Natural killer cell treated with Interleukin-12 subunit alpha and Interleukin-12 subunit beta and Interleukin-15 and Interleukin-18, amount 100 ng/mL, for 72 hours (primary cell): ENCODE data around the gene LRIG1. TPM values are rescaled to one million over a fixed set of nuclear protein-coding genes. Genes with fewer than 3 reads are reported as not detected.

Experiments
- ATAC-seq, 2 donors: fragments of 150-1000 bp; cut with Tn5 transposase in 1 of 2; sonication (Bioruptor Pico), chemical (Tn5 transposase) in 1 of 2; 2 replicates each; pipeline ENCODE4 v1.10.0; 2021
- DNase-seq: peaks from one replicate; pipeline ENCODE4 v3.0.0; 2022; ENCODE audit warnings: low spot score
- H3K27ac Mint-ChIP-seq, 2 donors: 1 replicate in 1 of 2; 2 replicates in 1 of 2; pipeline ENCODE4 v1.8.0; 2022; ENCODE audit warnings: mixed read lengths in 2 of 2, mild to moderate bottlenecking in 1 of 2, moderate library complexity in 1 of 2
- H3K27me3 Mint-ChIP-seq, 2 donors: 1 replicate in 1 of 2; 2 replicates in 1 of 2; pipeline ENCODE4 v1.8.0; 2022; ENCODE audit warnings: mixed read lengths in 2 of 2
- H3K36me3 Mint-ChIP-seq: one replicate; pipeline ENCODE4 v1.8.0; 2022; ENCODE audit warnings: mixed read lengths
- H3K4me1 Mint-ChIP-seq, 2 donors: 1 replicate in 1 of 2; 2 replicates in 1 of 2; pipeline ENCODE4 v1.8.0; 2022; ENCODE audit warnings: low read depth in 2 of 2, mixed read lengths in 2 of 2, mild to moderate bottlenecking in 1 of 2
- H3K4me3 Mint-ChIP-seq: one replicate; pipeline ENCODE4 v1.8.0; 2022; ENCODE audit warnings: mixed read lengths
- H3K9me3 Mint-ChIP-seq: 2 replicates; pipeline ENCODE4 v1.8.0; 2022; ENCODE audit warnings: mixed read lengths
- total RNA-seq, 2 donors: library from RNA; stranded (reverse); gene quantifications; one replicate each; pipeline ENCODE4 v1.2.3, GENCODE V29; 2022

LRIG1 gene
- total RNA-seq, 2 donors from 2014 or later = 21.6 to 41.1 TPM

GRCh38 chr3:66520724-66521123, 19.9 kb upstream of the LRIG1 start:
- DNase-seq (no peak), ATAC-seq (no peak)
- H3K36me3 Mint-ChIP-seq = no peaks in the 10 kb centered on the region
- H3K4me3 Mint-ChIP-seq = no peak overlapping the region
- H3K4me1 Mint-ChIP-seq = peaks cover 5 to 6% of the 10 kb centered on the region in 2 donors
- H3K27me3 Mint-ChIP-seq = peaks cover 20 to 32% of the 10 kb centered on the region in 2 donors
- H3K9me3 Mint-ChIP-seq = no peaks in the 10 kb centered on the region
- H3K27ac Mint-ChIP-seq = no peak overlapping the region

- peaks cover 9 to 26% of the 10 kb centered on the region in 2 donors for H3K27me3 Mint-ChIP-seq
- no peaks in the 10 kb centered on the region for H3K36me3 Mint-ChIP-seq
- ATAC-seq (peak in 1 of 2 donors; percentile 45), DNase-seq (no peak)
- no peaks in the 10 kb centered on the region for H3K9me3 Mint-ChIP-seq
- H3K27ac Mint-ChIP-seq = no peak overlapping the region
- H3K4me1 Mint-ChIP-seq = no peaks in the 10 kb centered on the region
- H3K4me3 Mint-ChIP-seq = no peak overlapping the region
Measured at GRCh38 chr3:66518644-66519043, 17.8 kb upstream of the LRIG1 start.

GRCh38 chr3:66518126-66518525, 17.3 kb upstream of the LRIG1 start:
- H3K27me3 Mint-ChIP-seq = peaks cover 8 to 23% of the 10 kb centered on the region in 2 donors

GRCh38 chr3:66517241-66517640, 16.4 kb upstream of the LRIG1 start:
- H3K27ac Mint-ChIP-seq = no peak overlapping the region
- H3K4me1 Mint-ChIP-seq = no peaks in the 10 kb centered on the region
- H3K4me3 Mint-ChIP-seq = no peak overlapping the region
- no peak for ATAC-seq
- DNase-seq = no peak
- H3K36me3 Mint-ChIP-seq = no peaks in the 10 kb centered on the region
- H3K27me3 Mint-ChIP-seq = peaks cover 10 to 25% of the 10 kb centered on the region in 2 donors
- no peaks in the 10 kb centered on the region for H3K9me3 Mint-ChIP-seq

More at GRCh38 chr3:66518126-66518525, 17.3 kb upstream of the LRIG1 start:
- Mint-ChIP-seq H3K27ac (no peak overlapping the region), H3K4me1 (no peaks in the 10 kb centered on the region), H3K4me3 (no peak overlapping the region), H3K9me3 (no peaks in the 10 kb centered on the region), H3K36me3 (no peaks in the 10 kb centered on the region)
- DNase-seq (no peak), ATAC-seq (no peak)

GRCh38 chr3:66508461-66508860, 7.6 kb upstream of the LRIG1 start:
- H3K36me3 Mint-ChIP-seq = no peaks in the 10 kb centered on the region
- peaks cover 0 to under 1% of the 10 kb centered on the region in 2 donors for H3K4me1 Mint-ChIP-seq
- ATAC-seq (no peak), DNase-seq (no peak)
- peaks cover 27 to 35% of the 10 kb centered on the region in 2 donors for H3K27me3 Mint-ChIP-seq
- no peaks in the 10 kb centered on the region for H3K9me3 Mint-ChIP-seq
- no peak overlapping the region for H3K4me3 Mint-ChIP-seq
- no peak overlapping the region for H3K27ac Mint-ChIP-seq

- H3K27ac Mint-ChIP-seq = no peak overlapping the region
- no peak for ATAC-seq
- no peak overlapping the region for H3K4me3 Mint-ChIP-seq
- no peak for DNase-seq
- no peaks in the 10 kb centered on the region for H3K9me3 Mint-ChIP-seq
- H3K36me3 Mint-ChIP-seq = no peaks in the 10 kb centered on the region
- H3K27me3 Mint-ChIP-seq = peaks cover 24 to 35% of the 10 kb centered on the region in 2 donors
- H3K4me1 Mint-ChIP-seq = peaks cover 3 to 5% of the 10 kb centered on the region in 2 donors
Measured at GRCh38 chr3:66507423-66508260, 6.8 kb upstream of the LRIG1 start.

- H3K9me3 Mint-ChIP-seq = no peaks in the 10 kb centered on the region
- no peak for DNase-seq
- H3K4me1 Mint-ChIP-seq = peaks cover 10% of the 10 kb centered on the region in 2 donors
- ATAC-seq = no peak
- no peak overlapping the region for H3K27ac Mint-ChIP-seq
- H3K4me3 Mint-ChIP-seq = no peak overlapping the region
- peaks cover 17 to 23% of the 10 kb centered on the region in 2 donors for H3K27me3 Mint-ChIP-seq
- no peaks in the 10 kb centered on the region for H3K36me3 Mint-ChIP-seq
Measured at GRCh38 chr3:66506154-66506553, 5.3 kb upstream of the LRIG1 start.

- no peak overlapping the region for H3K27ac Mint-ChIP-seq
Measured at GRCh38 chr3:66504850-66505641, 4.2 kb upstream of the LRIG1 start.

GRCh38 chr3:66502981-66503380, 2.2 kb upstream of the LRIG1 start:
- H3K9me3 Mint-ChIP-seq = no peaks in the 10 kb centered on the region
- ATAC-seq = no peak

More at GRCh38 chr3:66504850-66505641, 4.2 kb upstream of the LRIG1 start:
- Mint-ChIP-seq H3K9me3 (no peaks in the 10 kb centered on the region), H3K36me3 (no peaks in the 10 kb centered on the region), H3K4me1 (peaks cover 12 to 13% of the 10 kb centered on the region in 2 donors), H3K4me3 (no peak overlapping the region), H3K27me3 (peaks cover 11 to 16% of the 10 kb centered on the region in 2 donors)
- DNase-seq (no peak), ATAC-seq (no peak)

GRCh38 chr3:66502245-66502874, 1.5 kb upstream of the LRIG1 start:
- peak overlapping the region in 1 of 2 donors; percentile 14 for H3K27ac Mint-ChIP-seq
- DNase-seq (no peak), ATAC-seq (no peak)
- peaks cover 27 to 29% of the 10 kb centered on the region in 2 donors for H3K4me1 Mint-ChIP-seq
- H3K36me3 Mint-ChIP-seq = no peaks in the 10 kb centered on the region
- peaks cover 17 to 29% of the 10 kb centered on the region in 2 donors for H3K27me3 Mint-ChIP-seq
- no peaks in the 10 kb centered on the region for H3K9me3 Mint-ChIP-seq
- H3K4me3 Mint-ChIP-seq = peak overlapping the region; percentile 81

More at GRCh38 chr3:66502981-66503380, 2.2 kb upstream of the LRIG1 start:
- peak overlapping the region in 1 of 2 donors; percentile 14 for H3K27ac Mint-ChIP-seq
- peaks cover 17 to 29% of the 10 kb centered on the region in 2 donors for H3K27me3 Mint-ChIP-seq
- peak overlapping the region; percentile 40 for H3K4me3 Mint-ChIP-seq
- no peak for DNase-seq
- H3K36me3 Mint-ChIP-seq = no peaks in the 10 kb centered on the region
- H3K4me1 Mint-ChIP-seq = peaks cover 27 to 29% of the 10 kb centered on the region in 2 donors

GRCh38 chr3:66501483-66502244, 842 bp upstream of the LRIG1 start:
- peaks cover 17 to 28% of the 10 kb centered on the region in 2 donors for H3K27me3 Mint-ChIP-seq
- DNase-seq (no peak), ATAC-seq (no peak)
- H3K36me3 Mint-ChIP-seq = no peaks in the 10 kb centered on the region
- peak overlapping the region; percentile 81 for H3K4me3 Mint-ChIP-seq
- H3K9me3 Mint-ChIP-seq = no peaks in the 10 kb centered on the region
- peaks cover 27 to 35% of the 10 kb centered on the region in 2 donors for H3K4me1 Mint-ChIP-seq
- H3K27ac Mint-ChIP-seq = peak overlapping the region; percentile 24 to 68

GRCh38 chr3:66499881-66500575, 794 bp downstream of the LRIG1 start:
- H3K4me3 Mint-ChIP-seq = peak overlapping the region; percentile 98
- no peak for DNase-seq
- no peaks in the 10 kb centered on the region for H3K36me3 Mint-ChIP-seq
- H3K27me3 Mint-ChIP-seq = peaks cover 20 to 27% of the 10 kb centered on the region in 2 donors
- no peaks in the 10 kb centered on the region for H3K9me3 Mint-ChIP-seq
- peaks cover 38 to 45% of the 10 kb centered on the region in 2 donors for H3K4me1 Mint-ChIP-seq
- peak in 1 of 2 donors; percentile 27 for ATAC-seq
- H3K27ac Mint-ChIP-seq = peak overlapping the region; percentile 46 to 56
